ENCODE measurements around the gene ZNF384. TPM values are rescaled to one million over a fixed set of nuclear protein-coding genes. Genes with fewer than 3 reads are reported as not detected.

The ZNF384 gene
- total and polyA plus RNA-seq, 10 of the 15 experiments (the other 5 are each of a cell fraction or from before 2014, with no cell fraction given): 0.46 to 81.5 (median 30.5) TPM

- TF ChIP-seq RB1 (IDR thresholded peaks at IDR 0.05; ENCODE audit: borderline replicate concordance) (peak; percentile 32; the same call in 1 of the 2 replicates), POLR2AphosphoS2 (IDR thresholded peaks at IDR 0.05; ENCODE audit: low read depth, low read length) (peak; percentile 63), FOXM1 (IDR thresholded peaks at IDR 0.05; ENCODE audit: low read depth, low read length) (no peak), PKNOX1 (IDR thresholded peaks at IDR 0.05) (peak; percentile 59; the same call in 1 of the 2 replicates), PML (IDR thresholded peaks at IDR 0.05; ENCODE audit: low read length) (no peak), ZBTB4 (CRISPR knock-in tag; IDR thresholded peaks at IDR 0.05) (no peak), BCL11A (IDR thresholded peaks at IDR 0.05; ENCODE audit: low read depth, low read length) (no peak), SREBF1 (IDR thresholded peaks at IDR 0.05; ENCODE audit: low read length) (no peak), RUNX3 (IDR thresholded peaks at IDR 0.05; ENCODE audit: low read length) (no peak; the same call in 1 of the 2 replicates), NFYB (IDR thresholded peaks at IDR 0.05; ENCODE audit: insufficient read depth, low read depth, low read length) (no peak), TCF3 (IDR thresholded peaks at IDR 0.05; ENCODE audit: borderline replicate concordance, insufficient read depth, low read depth, low read length) (peak; percentile 32; the same call in 1 of the 2 replicates), ZNF592 (IDR thresholded peaks at IDR 0.05) (peak; percentile 97), PAX5 (IDR thresholded peaks at IDR 0.05; ENCODE audit: borderline replicate concordance, low read depth, low read length) (peak; percentile 72; the same call in 1 of the 2 replicates), ZNF24 (IDR thresholded peaks at IDR 0.05) (no peak), KDM1A (IDR thresholded peaks at IDR 0.05; ENCODE audit: borderline replicate concordance) (no peak), STAT1 (conservative IDR thresholded peaks at IDR 0.05) (no peak; the same call in 1 of the 2 replicates), CHD2 (IDR thresholded peaks at IDR 0.05; ENCODE audit: borderline replicate concordance, low read depth, low read length) (peak; percentile 89), EED (IDR thresholded peaks at IDR 0.05; ENCODE audit: low read depth) (peak; percentile 48), BCL3 (IDR thresholded peaks at IDR 0.05; ENCODE audit: borderline replicate concordance, insufficient read depth, low read depth, low read length, poor library complexity, severe bottlenecking) (peak; percentile 49), ESRRA (IDR thresholded peaks at IDR 0.05; ENCODE audit: low read length) (no peak)
Observed at GRCh38 chr12:6688999-6689882, at the start of gene ZNF384 (continued).
